ENCODE measurements around the gene TBX10. TPM values are rescaled to one million over a fixed set of nuclear protein-coding genes. Genes with fewer than 3 reads are reported as not detected.
"Not testable (repeated sequence)": the region's sequence is repeated elsewhere in the genome, so short reads cannot be mapped to it uniquely, and the experiment has no call there.

TBX10 gene
- total RNA-seq, 1 donor from 2014 or later = not detected

DNA sequence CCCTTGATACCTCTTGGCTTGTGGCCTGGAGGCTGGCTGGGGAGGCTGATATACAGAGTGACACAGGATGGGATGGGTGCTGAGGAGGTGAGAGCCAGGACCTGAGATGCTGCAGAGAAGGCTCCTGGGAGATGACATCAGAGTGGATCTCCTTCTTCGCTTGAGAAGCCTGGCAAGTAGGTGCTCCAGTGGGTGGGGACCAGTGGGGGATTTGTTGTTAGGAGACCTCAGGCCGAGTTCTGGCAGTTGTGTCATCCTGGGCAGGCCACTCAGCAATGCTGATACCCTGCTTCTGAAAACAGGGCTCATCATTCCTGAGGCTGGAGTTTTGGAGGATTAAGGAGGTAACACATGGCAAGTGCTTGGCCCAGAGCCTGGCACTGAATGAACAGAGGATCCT is 34.7 kb downstream of the TBX10 start:
- Mint-ChIP-seq H3K4me3 (peak overlapping the region; percentile 22), H3K27me3 (peaks cover 24% of the 10 kb centered on the region)
- intact Hi-C loops (cut with micrococcal nuclease) = loop anchor here (10.0 kb wide), 1 partner anchor 180 kb away; the partner anchor contains the start of gene RPS6KB2

GRCh38 chr11:67604119-67604518 is 35.4 kb downstream of the TBX10 start:
- intact Hi-C loops (cut with micrococcal nuclease) = loop anchor here (10.0 kb wide), 1 partner anchor 179 kb away; the partner anchor contains the start of gene RPS6KB2
- not testable (repeated sequence) for H3K9me3 Mint-ChIP-seq; H3K36me3 Mint-ChIP-seq (ENCODE audit: low read depth); H3K27ac Mint-ChIP-seq; DNase-seq
- Mint-ChIP-seq H3K4me3 (peak overlapping the region; percentile 22), H3K27me3 (peaks cover 30% of the 10 kb centered on the region), H3K4me1 (peaks cover 23% of the 10 kb centered on the region)

More for the DNA sequence above, 34.7 kb downstream of the TBX10 start:
- Mint-ChIP-seq H3K9me3 (no peaks in the 10 kb centered on the region), H3K27ac (no peak overlapping the region), H3K36me3 (ENCODE audit: low read depth) (peaks cover 13% of the 10 kb centered on the region), H3K4me1 (peaks cover 23% of the 10 kb centered on the region)
- DNase-seq = no peak

DNA sequence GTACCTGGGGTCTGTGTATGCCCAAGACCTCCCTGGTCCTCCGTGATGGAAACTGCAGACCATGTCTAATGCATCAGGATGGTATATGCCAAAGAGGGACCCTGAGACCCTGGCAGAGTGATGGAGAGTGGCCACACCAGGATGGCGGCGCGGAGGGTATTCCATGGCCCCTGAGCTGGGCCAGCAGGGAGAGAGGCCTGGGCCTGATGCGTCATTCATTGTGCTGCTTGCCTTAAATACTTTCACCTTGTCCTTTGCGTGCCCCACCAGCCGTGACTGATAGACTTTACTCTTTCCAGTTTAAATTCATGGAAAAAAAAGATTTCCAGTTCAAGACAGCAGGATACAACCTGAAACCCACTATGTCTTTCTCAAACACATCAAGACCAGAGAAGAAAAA is 38.5 kb downstream of the TBX10 start:
- no peak for DNase-seq
- intact Hi-C loops (cut with micrococcal nuclease) = loop anchor here (10.0 kb wide), 1 partner anchor 176 kb away; the partner anchor contains the start of gene RPS6KB2
- H3K4me1 Mint-ChIP-seq = peaks cover 9% of the 10 kb centered on the region
- no peak overlapping the region for H3K4me3 Mint-ChIP-seq
- H3K36me3 Mint-ChIP-seq (ENCODE audit: low read depth) = no peaks in the 10 kb centered on the region
- H3K27ac Mint-ChIP-seq = no peak overlapping the region
- peaks cover 3% of the 10 kb centered on the region for H3K9me3 Mint-ChIP-seq
- peaks cover 37% of the 10 kb centered on the region for H3K27me3 Mint-ChIP-seq

- no peak for DNase-seq
- Mint-ChIP-seq H3K27ac (no peak overlapping the region), H3K27me3 (peaks cover 37% of the 10 kb centered on the region)
Observed at GRCh38 chr11:67600324-67601029, 39.1 kb downstream of the TBX10 start.

DNA sequence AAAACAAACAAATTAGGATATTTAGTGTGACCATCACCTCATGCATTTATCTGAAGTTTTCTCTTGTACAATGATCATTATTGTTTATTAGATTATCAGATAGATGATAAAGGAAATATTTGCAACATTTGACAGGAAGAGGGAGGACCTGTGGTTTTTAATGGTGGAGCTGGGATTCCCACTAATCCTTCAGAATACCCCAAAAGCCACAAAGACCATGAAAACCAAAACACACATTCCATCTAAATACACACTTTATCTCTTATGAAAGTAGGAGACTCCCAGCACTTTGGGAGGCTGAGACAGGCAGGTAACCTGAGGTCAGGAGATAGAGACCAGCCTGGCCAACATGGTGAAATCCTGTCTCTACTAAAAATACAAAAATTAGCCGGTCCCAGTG is 40.4 kb downstream of the TBX10 start:
- H3K4me1 Mint-ChIP-seq = peaks cover 5% of the 10 kb centered on the region
- H3K27me3 Mint-ChIP-seq = peaks cover 37% of the 10 kb centered on the region
- no peak overlapping the region for H3K27ac Mint-ChIP-seq
- peaks cover 3% of the 10 kb centered on the region for H3K9me3 Mint-ChIP-seq
- no peak for DNase-seq
- intact Hi-C loops (cut with micrococcal nuclease) = no loop called here
- H3K36me3 Mint-ChIP-seq (ENCODE audit: low read depth) = no peaks in the 10 kb centered on the region
- H3K4me3 Mint-ChIP-seq = no peak overlapping the region

More at GRCh38 chr11:67600324-67601029, 39.1 kb downstream of the TBX10 start:
- Mint-ChIP-seq H3K9me3 (peaks cover 3% of the 10 kb centered on the region), H3K4me3 (no peak overlapping the region), H3K4me1 (peaks cover 5% of the 10 kb centered on the region), H3K36me3 (ENCODE audit: low read depth) (no peaks in the 10 kb centered on the region)
- intact Hi-C loops (cut with micrococcal nuclease) = loop anchor here (10.0 kb wide), 1 partner anchor 176 kb away; the partner anchor contains the start of gene RPS6KB2

DNA sequence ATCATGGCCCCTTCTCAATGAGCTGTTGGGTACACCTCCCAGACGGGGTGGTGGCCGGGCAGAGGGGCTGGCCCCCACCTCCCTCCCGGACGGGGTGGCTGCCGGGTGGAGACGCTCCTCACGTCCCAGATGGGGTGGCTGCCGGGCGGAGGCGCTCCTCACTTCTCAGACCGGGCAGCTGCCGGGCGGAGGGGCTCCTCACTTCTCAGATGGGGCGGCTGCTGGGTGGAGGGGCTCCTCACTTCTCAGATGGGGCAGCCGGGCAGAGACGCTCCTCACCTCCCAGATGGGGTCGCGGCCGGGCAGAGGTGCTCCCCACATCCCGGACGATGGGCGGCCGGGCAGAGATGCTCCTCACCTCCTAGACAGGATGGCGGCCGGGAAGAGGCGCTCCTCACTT is 41.6 kb downstream of the TBX10 start:
- H3K4me1 Mint-ChIP-seq; H3K4me3 Mint-ChIP-seq; intact Hi-C loops (cut with micrococcal nuclease); H3K27ac Mint-ChIP-seq; H3K36me3 Mint-ChIP-seq (ENCODE audit: low read depth); H3K9me3 Mint-ChIP-seq; DNase-seq: not testable (repeated sequence)
- H3K27me3 Mint-ChIP-seq = peaks cover 37% of the 10 kb centered on the region

DNA sequence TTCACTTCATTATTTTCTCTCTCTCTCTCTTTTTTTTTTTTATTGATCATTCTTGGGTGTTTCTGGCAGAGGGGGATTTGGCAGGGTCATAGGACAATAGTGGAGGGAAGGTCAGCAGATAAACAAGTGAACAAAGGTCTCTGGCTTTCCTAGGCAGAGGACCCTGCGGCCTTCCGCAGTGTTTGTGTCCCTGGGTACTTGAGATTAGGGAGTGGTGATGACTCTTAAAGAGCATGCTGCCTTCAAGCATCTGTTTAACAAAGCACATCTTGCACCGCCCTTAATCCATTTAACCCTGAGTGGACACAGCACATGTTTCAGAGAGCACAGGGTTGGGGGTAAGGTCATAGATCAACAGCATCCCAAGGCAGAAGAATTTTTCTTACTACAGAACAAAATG is 42.1 kb downstream of the TBX10 start:
- H3K9me3 Mint-ChIP-seq; H3K4me3 Mint-ChIP-seq; H3K36me3 Mint-ChIP-seq (ENCODE audit: low read depth); H3K4me1 Mint-ChIP-seq; intact Hi-C loops (cut with micrococcal nuclease); H3K27ac Mint-ChIP-seq; DNase-seq: not testable (repeated sequence)
- peaks cover 32% of the 10 kb centered on the region for H3K27me3 Mint-ChIP-seq

- Mint-ChIP-seq H3K36me3 (ENCODE audit: low read depth) (no peaks in the 10 kb centered on the region), H3K27me3 (peaks cover 31% of the 10 kb centered on the region), H3K27ac (no peak overlapping the region), H3K9me3 (peaks cover 3% of the 10 kb centered on the region), H3K4me1 (peaks cover 5% of the 10 kb centered on the region), H3K4me3 (no peak overlapping the region)
- intact Hi-C loops (cut with micrococcal nuclease) = no loop called here
- no peak for DNase-seq
Observed at GRCh38 chr11:67596753-67597300, 42.7 kb downstream of the TBX10 start.

GRCh38 chr11:67594480-67594879 is 45.1 kb downstream of the TBX10 start:
- no peak overlapping the region for H3K27ac Mint-ChIP-seq
- intact Hi-C loops (cut with micrococcal nuclease) = no loop called here
- H3K4me3 Mint-ChIP-seq = no peak overlapping the region
- peaks cover 3% of the 10 kb centered on the region for H3K9me3 Mint-ChIP-seq
- no peaks in the 10 kb centered on the region for H3K4me1 Mint-ChIP-seq
- no peak for DNase-seq
- H3K36me3 Mint-ChIP-seq (ENCODE audit: low read depth) = no peaks in the 10 kb centered on the region
- H3K27me3 Mint-ChIP-seq = peaks cover 11% of the 10 kb centered on the region

DNA sequence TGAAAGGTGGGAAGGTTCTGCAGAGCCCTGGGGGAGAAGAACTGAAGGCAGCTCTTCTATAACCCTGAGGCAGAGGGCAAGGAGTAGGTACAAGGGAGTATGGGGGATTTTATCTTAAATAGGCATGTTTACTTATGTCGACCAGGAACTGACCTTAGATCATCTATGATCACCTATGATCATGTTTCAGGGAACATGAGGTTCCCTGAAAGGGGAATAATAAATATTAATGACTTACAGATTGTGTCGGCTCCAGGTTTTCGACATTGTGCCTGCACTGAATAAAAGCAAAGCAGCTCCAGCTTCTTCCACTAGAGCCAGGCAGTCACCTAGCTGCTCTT is 46.0 kb downstream of the TBX10 start:
- Mint-ChIP-seq H3K27me3 (peaks cover 7% of the 10 kb centered on the region), H3K9me3 (peaks cover 3% of the 10 kb centered on the region), H3K4me3 (no peak overlapping the region), H3K36me3 (ENCODE audit: low read depth) (no peaks in the 10 kb centered on the region), H3K4me1 (no peaks in the 10 kb centered on the region), H3K27ac (no peak overlapping the region)
- intact Hi-C loops (cut with micrococcal nuclease) = no loop called here
- DNase-seq = no peak

DNA sequence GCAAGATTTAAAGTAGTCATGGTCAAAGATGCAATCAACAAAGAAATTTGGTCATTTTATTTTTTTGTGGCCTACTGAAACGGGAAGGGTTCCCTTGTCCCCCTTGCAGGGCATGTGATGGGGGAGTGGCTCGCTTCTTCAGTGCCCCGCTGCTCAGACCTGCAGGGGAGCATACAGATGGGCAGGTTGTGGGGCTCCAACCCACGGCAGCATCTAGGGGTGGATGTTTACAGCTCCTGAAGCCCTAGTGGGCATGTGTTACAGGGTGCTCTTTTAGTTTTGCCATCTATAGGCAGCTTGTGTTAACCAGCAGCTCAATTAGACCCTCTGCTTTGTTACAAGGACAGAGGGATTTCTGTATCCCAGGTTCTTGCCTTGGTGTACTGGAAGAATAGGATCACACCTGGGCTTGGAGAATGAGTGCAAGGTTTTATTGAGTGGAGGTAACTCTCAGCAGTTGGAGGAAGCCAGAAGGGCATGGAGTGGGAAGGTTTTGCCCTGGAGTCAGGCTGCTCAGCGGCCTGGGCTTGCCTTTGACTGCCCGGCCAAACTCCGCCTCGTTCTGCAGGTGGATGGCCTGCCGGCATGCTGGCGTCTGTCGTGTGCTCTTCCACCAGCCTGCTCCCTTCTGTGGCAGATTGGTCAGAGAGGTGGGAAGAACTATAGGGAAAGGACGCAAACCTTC is 46.5 kb downstream of the TBX10 start:
- H3K4me1 Mint-ChIP-seq = no peaks in the 10 kb centered on the region
- no peak overlapping the region for H3K27ac Mint-ChIP-seq
- H3K9me3 Mint-ChIP-seq = peaks cover 3% of the 10 kb centered on the region
- peaks cover 7% of the 10 kb centered on the region for H3K27me3 Mint-ChIP-seq
- H3K4me3 Mint-ChIP-seq = no peak overlapping the region
- intact Hi-C loops (cut with micrococcal nuclease) = no loop called here
- DNase-seq = no peak
- H3K36me3 Mint-ChIP-seq (ENCODE audit: low read depth) = peaks cover under 1% of the 10 kb centered on the region

GRCh38 chr11:67588899-67589415 is 50.6 kb downstream of the TBX10 start:
- peaks cover 16% of the 10 kb centered on the region for H3K4me1 Mint-ChIP-seq
- intact Hi-C loops (cut with micrococcal nuclease) = loop anchor here (10.0 kb wide), 1 partner anchor 234 kb away; the partner anchor contains the start of gene POLD4
- not testable (repeated sequence) for H3K9me3 Mint-ChIP-seq, H3K4me3 Mint-ChIP-seq, H3K27ac Mint-ChIP-seq, H3K27me3 Mint-ChIP-seq, DNase-seq
- peaks cover 28% of the 10 kb centered on the region for H3K36me3 Mint-ChIP-seq (ENCODE audit: low read depth)

DNA sequence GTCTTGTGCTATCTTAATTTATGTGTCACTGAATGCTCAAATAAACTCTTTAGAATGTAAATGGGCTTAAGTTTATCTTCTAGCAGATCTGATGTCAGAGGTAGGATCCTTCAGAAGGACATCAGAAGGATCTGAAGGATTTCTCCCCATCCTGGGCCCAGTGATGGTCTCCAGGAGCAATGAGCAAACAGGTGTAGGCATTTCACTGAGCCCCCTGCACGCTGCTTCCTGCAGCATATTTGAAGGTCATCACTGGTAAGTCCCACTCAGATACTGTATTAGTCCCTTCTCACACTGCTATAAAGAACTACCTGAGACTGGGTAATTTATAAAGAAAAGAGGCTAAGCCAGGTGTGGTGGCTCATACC is 51.4 kb downstream of the TBX10 start:
- H3K27me3 Mint-ChIP-seq = no peaks in the 10 kb centered on the region
- H3K4me3 Mint-ChIP-seq = no peak overlapping the region
- H3K9me3 Mint-ChIP-seq = no peaks in the 10 kb centered on the region
- H3K36me3 Mint-ChIP-seq (ENCODE audit: low read depth) = peaks cover 29% of the 10 kb centered on the region
- no peak for DNase-seq
- intact Hi-C loops (cut with micrococcal nuclease) = loop anchor here (10.0 kb wide), 1 partner anchor 233 kb away; the partner anchor contains the start of gene POLD4
- no peak overlapping the region for H3K27ac Mint-ChIP-seq
- peaks cover 18% of the 10 kb centered on the region for H3K4me1 Mint-ChIP-seq

Data from activated CD4-positive, alpha-beta T cell treated with anti-CD3 and anti-CD28 coated beads, Interleukin-2, amount 10 ng/mL, durations not matched to agents 24 days and 14 days (primary cell).